ENCODE measurements around the gene MTMR10. TPM values are rescaled to one million over a fixed set of nuclear protein-coding genes. Genes with fewer than 3 reads are reported as not detected.

MTMR10 gene
- total RNA-seq, 1 experiment from 2014 or later, result 25.5 TPM

DNA sequence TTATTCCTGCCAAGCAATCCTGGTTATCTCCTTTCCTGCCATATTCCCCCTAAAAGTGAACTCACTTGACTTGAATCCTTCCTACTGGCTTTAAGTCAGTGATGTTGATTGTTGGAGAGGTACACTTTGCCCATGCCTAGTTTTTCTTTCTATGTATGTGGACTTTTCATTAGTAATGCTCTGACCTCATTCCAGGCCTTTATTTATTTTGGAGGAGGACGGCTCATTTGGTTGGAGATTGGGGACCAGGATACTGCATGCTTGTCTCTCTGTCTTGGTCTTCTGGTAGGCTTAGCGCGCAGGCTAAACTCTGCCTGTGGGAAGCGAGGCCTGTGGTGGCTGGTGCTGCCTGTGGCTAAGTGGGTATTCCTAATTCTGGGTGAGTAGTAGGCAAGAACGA is 29.1 kb upstream of the MTMR10 start:
- Histone ChIP-seq H3K36me3 (ENCODE audit: insufficient read depth, low read length) (no peaks in the 10 kb centered on the region), H4K20me1 (ENCODE audit: insufficient read depth, low read depth, low read length) (no peaks in the 10 kb centered on the region), H3K27ac (ENCODE audit: low read length) (no peak overlapping the region), H3K4me1 (ENCODE audit: low read length) (peaks cover 2% of the 10 kb centered on the region), H3K9me3 (ENCODE audit: low read length) (no peaks in the 10 kb centered on the region), H2AFZ (ENCODE audit: low read length) (no peak overlapping the region), H3K4me3 (ENCODE audit: low read length) (no peak overlapping the region), H3K9me2 (replicated peaks; ENCODE audit: insufficient read depth, low read length) (no peaks in the 10 kb centered on the region), H3K4me2 (ENCODE audit: low read depth, low read length, poor library complexity, severe bottlenecking) (no peak overlapping the region), H3K79me2 (ENCODE audit: low read length) (no peaks in the 10 kb centered on the region), H3K9ac (ENCODE audit: low read length) (no peak overlapping the region), H3K27me3 (ENCODE audit: low read length) (no peaks in the 10 kb centered on the region)
- no peak for DNase-seq

GRCh38 chr15:31019986-31020385 is 28.6 kb upstream of the MTMR10 start:
- no peak overlapping the region for H3K27ac ChIP-seq (ENCODE audit: low read length)
- no peak overlapping the region for H3K4me2 ChIP-seq (ENCODE audit: low read depth, low read length, poor library complexity, severe bottlenecking)
- H3K27me3 ChIP-seq (ENCODE audit: low read length), result no peaks in the 10 kb centered on the region
- H3K9me2 ChIP-seq (replicated peaks; ENCODE audit: insufficient read depth, low read length), result no peaks in the 10 kb centered on the region
- no peak for DNase-seq
- no peaks in the 10 kb centered on the region for H3K9me3 ChIP-seq (ENCODE audit: low read length)
- H2AFZ ChIP-seq (ENCODE audit: low read length), result no peak overlapping the region
- H4K20me1 ChIP-seq (ENCODE audit: insufficient read depth, low read depth, low read length), result no peaks in the 10 kb centered on the region
- H3K79me2 ChIP-seq (ENCODE audit: low read length), result no peaks in the 10 kb centered on the region
- H3K4me1 ChIP-seq (ENCODE audit: low read length), result peaks cover 6% of the 10 kb centered on the region
- no peak overlapping the region for H3K4me3 ChIP-seq (ENCODE audit: low read length)
- H3K36me3 ChIP-seq (ENCODE audit: insufficient read depth, low read length), result no peaks in the 10 kb centered on the region
- no peak overlapping the region for H3K9ac ChIP-seq (ENCODE audit: low read length)

DNA sequence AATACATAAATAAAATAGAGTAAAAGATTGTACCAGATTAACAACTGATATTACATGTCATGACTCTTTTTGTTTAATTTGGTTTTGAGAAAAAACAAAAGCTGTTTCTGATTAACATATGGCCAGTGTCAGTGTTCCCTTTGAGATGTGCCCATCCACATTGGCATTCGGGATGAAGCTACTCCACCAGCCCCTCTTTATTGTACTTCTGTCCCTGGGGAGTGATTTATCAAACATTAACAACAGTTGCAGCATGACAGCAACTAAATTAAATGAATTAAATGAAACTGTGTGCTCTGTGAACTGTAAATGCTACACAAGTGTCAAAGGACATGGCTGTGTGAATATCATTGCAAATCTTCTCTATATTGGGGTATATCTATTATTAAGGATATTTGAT is 25.9 kb upstream of the MTMR10 start:
- H3K4me2 ChIP-seq (ENCODE audit: low read depth, low read length, poor library complexity, severe bottlenecking), result no peak overlapping the region
- H3K36me3 ChIP-seq (ENCODE audit: insufficient read depth, low read length), result no peaks in the 10 kb centered on the region
- H3K9me3 ChIP-seq (ENCODE audit: low read length), result no peaks in the 10 kb centered on the region
- H2AFZ ChIP-seq (ENCODE audit: low read length), result no peak overlapping the region
- H3K27ac ChIP-seq (ENCODE audit: low read length), result no peak overlapping the region
- H3K9me2 ChIP-seq (replicated peaks; ENCODE audit: insufficient read depth, low read length), result no peaks in the 10 kb centered on the region
- no peak overlapping the region for H3K9ac ChIP-seq (ENCODE audit: low read length)
- H4K20me1 ChIP-seq (ENCODE audit: insufficient read depth, low read depth, low read length), result no peaks in the 10 kb centered on the region
- no peaks in the 10 kb centered on the region for H3K79me2 ChIP-seq (ENCODE audit: low read length)
- no peak for DNase-seq
- H3K27me3 ChIP-seq (ENCODE audit: low read length), result no peaks in the 10 kb centered on the region
- H3K4me1 ChIP-seq (ENCODE audit: low read length), result peaks cover 18% of the 10 kb centered on the region
- H3K4me3 ChIP-seq (ENCODE audit: low read length), result no peak overlapping the region

GRCh38 chr15:31016446-31016915 is 25.1 kb upstream of the MTMR10 start:
- Histone ChIP-seq H3K36me3 (ENCODE audit: insufficient read depth, low read length) (no peaks in the 10 kb centered on the region), H3K4me2 (ENCODE audit: low read depth, low read length, poor library complexity, severe bottlenecking) (no peak overlapping the region), H3K27me3 (ENCODE audit: low read length) (no peaks in the 10 kb centered on the region), H4K20me1 (ENCODE audit: insufficient read depth, low read depth, low read length) (no peaks in the 10 kb centered on the region), H3K4me3 (ENCODE audit: low read length) (no peak overlapping the region), H3K27ac (ENCODE audit: low read length) (no peak overlapping the region), H3K79me2 (ENCODE audit: low read length) (no peaks in the 10 kb centered on the region), H3K4me1 (ENCODE audit: low read length) (peaks cover 18% of the 10 kb centered on the region), H3K9ac (ENCODE audit: low read length) (no peak overlapping the region), H3K9me2 (replicated peaks; ENCODE audit: insufficient read depth, low read length) (no peaks in the 10 kb centered on the region), H3K9me3 (ENCODE audit: low read length) (no peaks in the 10 kb centered on the region), H2AFZ (ENCODE audit: low read length) (no peak overlapping the region)
- no peak for DNase-seq

- H3K79me2 ChIP-seq (ENCODE audit: low read length), result no peaks in the 10 kb centered on the region
- no peak overlapping the region for H3K4me3 ChIP-seq (ENCODE audit: low read length)
- H3K9ac ChIP-seq (ENCODE audit: low read length), result no peak overlapping the region
- peaks cover 18% of the 10 kb centered on the region for H3K4me1 ChIP-seq (ENCODE audit: low read length)
- no peaks in the 10 kb centered on the region for H4K20me1 ChIP-seq (ENCODE audit: insufficient read depth, low read depth, low read length)
- peaks cover 2% of the 10 kb centered on the region; the same call in 1 of the 2 replicates for H3K27me3 ChIP-seq (ENCODE audit: low read length)
- no peaks in the 10 kb centered on the region for H3K9me2 ChIP-seq (replicated peaks; ENCODE audit: insufficient read depth, low read length)
- H3K9me3 ChIP-seq (ENCODE audit: low read length), result no peaks in the 10 kb centered on the region
- H3K27ac ChIP-seq (ENCODE audit: low read length), result no peak overlapping the region
- DNase-seq, result no peak
- H3K36me3 ChIP-seq (ENCODE audit: insufficient read depth, low read length), result no peaks in the 10 kb centered on the region
- peak overlapping the region; percentile 28 for H3K4me2 ChIP-seq (ENCODE audit: low read depth, low read length, poor library complexity, severe bottlenecking)
- peak overlapping the region; percentile 58 for H2AFZ ChIP-seq (ENCODE audit: low read length)
These were observed 23.1 kb upstream of the MTMR10 start for GRCh38 chr15:31014608-31014925.

DNA sequence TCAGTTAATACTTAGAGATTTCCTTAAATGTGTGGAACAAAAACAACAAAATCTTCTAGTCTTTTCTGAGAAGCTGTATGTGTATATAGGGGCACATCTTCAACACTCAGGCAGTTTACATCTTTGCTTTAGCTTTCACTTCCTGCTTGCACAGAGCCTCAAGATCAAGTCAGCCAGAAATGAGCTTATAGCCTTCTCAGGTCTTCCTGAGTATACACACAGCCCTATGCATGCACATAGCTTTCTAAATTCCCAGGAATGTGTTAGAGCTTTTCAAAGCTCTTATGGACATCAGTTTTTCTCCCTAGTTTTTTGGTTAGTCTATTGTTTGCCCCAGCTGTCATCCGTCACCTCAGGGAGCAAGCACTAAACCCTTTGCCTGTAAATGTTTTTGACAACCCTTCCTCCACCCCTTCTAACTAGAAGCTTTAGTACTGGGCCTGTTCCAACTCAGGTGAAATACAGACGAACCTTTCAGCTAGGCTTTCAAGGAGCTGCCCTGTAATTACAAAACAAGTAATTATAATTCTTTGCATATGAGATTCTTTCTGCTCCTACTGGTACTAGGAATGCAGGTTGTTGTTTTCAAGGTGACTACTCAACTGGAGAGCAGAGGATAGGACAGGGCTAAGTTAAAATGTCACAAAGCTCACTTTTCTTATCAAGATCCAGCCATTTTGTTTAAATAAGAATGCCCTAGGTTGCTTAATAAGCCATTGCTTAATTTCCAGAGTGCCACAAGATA is 22.6 kb upstream of the MTMR10 start:
- peak; percentile 68 for DNase-seq
- no peaks in the 10 kb centered on the region for H3K36me3 ChIP-seq (ENCODE audit: insufficient read depth, low read length)
- no peak overlapping the region for H3K4me3 ChIP-seq (ENCODE audit: low read length)
- peaks cover 18% of the 10 kb centered on the region for H3K4me1 ChIP-seq (ENCODE audit: low read length)
- H3K9me2 ChIP-seq (replicated peaks; ENCODE audit: insufficient read depth, low read length), result no peaks in the 10 kb centered on the region
- peak overlapping the region; percentile 58 for H2AFZ ChIP-seq (ENCODE audit: low read length)
- H4K20me1 ChIP-seq (ENCODE audit: insufficient read depth, low read depth, low read length), result no peaks in the 10 kb centered on the region
- peak overlapping the region; percentile 11; the same call in 1 of the 2 replicates for H3K27ac ChIP-seq (ENCODE audit: low read length)
- peak overlapping the region; percentile 28 for H3K4me2 ChIP-seq (ENCODE audit: low read depth, low read length, poor library complexity, severe bottlenecking)
- no peaks in the 10 kb centered on the region for H3K79me2 ChIP-seq (ENCODE audit: low read length)
- H3K9ac ChIP-seq (ENCODE audit: low read length), result no peak overlapping the region
- no peaks in the 10 kb centered on the region for H3K9me3 ChIP-seq (ENCODE audit: low read length)
- peaks cover 2% of the 10 kb centered on the region; the same call in 1 of the 2 replicates for H3K27me3 ChIP-seq (ENCODE audit: low read length)

DNA sequence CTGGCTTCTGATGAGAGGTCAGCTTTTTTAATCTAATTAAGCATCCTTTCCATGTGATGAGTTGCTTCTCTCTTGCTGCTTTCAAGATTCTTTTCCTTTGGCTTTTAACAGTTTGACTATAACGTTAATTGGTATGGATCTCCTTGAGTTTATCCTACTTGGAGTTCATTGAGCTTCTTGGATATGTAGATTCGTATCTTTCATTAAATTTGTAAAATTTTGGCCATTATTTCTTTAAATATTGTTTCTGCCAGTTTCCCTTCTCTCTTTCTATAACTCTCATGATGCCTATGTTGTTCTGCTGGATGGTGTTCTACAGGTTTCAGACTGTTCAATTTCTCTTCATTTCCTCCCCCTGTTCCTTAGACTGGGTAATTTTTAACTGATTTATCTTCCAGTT is 21.0 kb upstream of the MTMR10 start:
- H3K9ac ChIP-seq (ENCODE audit: low read length), result no peak overlapping the region
- no peak overlapping the region for H3K27ac ChIP-seq (ENCODE audit: low read length)
- H3K9me2 ChIP-seq (replicated peaks; ENCODE audit: insufficient read depth, low read length), result no peaks in the 10 kb centered on the region
- no peak overlapping the region for H3K4me3 ChIP-seq (ENCODE audit: low read length)
- H3K4me2 ChIP-seq (ENCODE audit: low read depth, low read length, poor library complexity, severe bottlenecking), result no peak overlapping the region
- H3K27me3 ChIP-seq (ENCODE audit: low read length), result peaks cover 2% of the 10 kb centered on the region; the same call in 1 of the 2 replicates
- no peaks in the 10 kb centered on the region for H3K79me2 ChIP-seq (ENCODE audit: low read length)
- no peaks in the 10 kb centered on the region for H3K36me3 ChIP-seq (ENCODE audit: insufficient read depth, low read length)
- no peaks in the 10 kb centered on the region for H3K9me3 ChIP-seq (ENCODE audit: low read length)
- H2AFZ ChIP-seq (ENCODE audit: low read length), result no peak overlapping the region
- H4K20me1 ChIP-seq (ENCODE audit: insufficient read depth, low read depth, low read length), result no peaks in the 10 kb centered on the region
- no peak for DNase-seq
- peaks cover 18% of the 10 kb centered on the region for H3K4me1 ChIP-seq (ENCODE audit: low read length)

DNA sequence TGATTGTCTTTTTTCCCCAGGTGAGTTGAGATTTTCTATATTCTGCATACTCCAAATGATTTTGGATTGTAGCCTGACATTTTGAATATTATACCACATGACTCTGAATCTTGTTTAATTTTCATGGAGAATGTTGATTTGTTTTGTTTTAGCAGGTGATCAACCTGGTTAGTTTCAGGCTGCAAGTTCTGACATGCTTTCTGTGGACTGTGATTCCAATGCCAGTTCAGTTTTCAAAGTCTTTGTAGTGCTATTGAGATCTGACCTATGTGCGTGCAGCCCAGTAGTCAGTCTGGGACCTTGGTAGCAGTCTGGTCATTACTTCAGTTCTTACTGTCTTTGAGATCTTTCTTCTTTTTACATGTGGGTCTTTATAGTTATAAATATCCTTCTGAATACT is 18.6 kb upstream of the MTMR10 start:
- peaks cover 2% of the 10 kb centered on the region; the same call in 1 of the 2 replicates for H3K27me3 ChIP-seq (ENCODE audit: low read length)
- no peaks in the 10 kb centered on the region for H4K20me1 ChIP-seq (ENCODE audit: insufficient read depth, low read depth, low read length)
- H3K9me3 ChIP-seq (ENCODE audit: low read length), result no peaks in the 10 kb centered on the region
- no peak for DNase-seq
- H3K4me1 ChIP-seq (ENCODE audit: low read length), result peaks cover 15% of the 10 kb centered on the region
- H3K9ac ChIP-seq (ENCODE audit: low read length), result no peak overlapping the region
- no peak overlapping the region for H2AFZ ChIP-seq (ENCODE audit: low read length)
- no peaks in the 10 kb centered on the region for H3K9me2 ChIP-seq (replicated peaks; ENCODE audit: insufficient read depth, low read length)
- no peak overlapping the region for H3K4me3 ChIP-seq (ENCODE audit: low read length)
- no peak overlapping the region for H3K4me2 ChIP-seq (ENCODE audit: low read depth, low read length, poor library complexity, severe bottlenecking)
- no peak overlapping the region for H3K27ac ChIP-seq (ENCODE audit: low read length)
- H3K36me3 ChIP-seq (ENCODE audit: insufficient read depth, low read length), result no peaks in the 10 kb centered on the region
- H3K79me2 ChIP-seq (ENCODE audit: low read length), result no peaks in the 10 kb centered on the region

All from Karpas-422 (cell line).